Mesodermal cell (in vitro differentiated cells): Measurements from ENCODE around the gene RBPJL.

Source experiments
- H3K27ac ChIP-seq: 2 replicates; pipeline ENCODE4 v1.7.0; 2013; ENCODE audit warnings: mild to moderate bottlenecking, low read depth, low read length, moderate library complexity; ENCODE audit not compliant: severe bottlenecking
- H3K36me3 ChIP-seq: 2 replicates; pipeline ENCODE4 v1.7.1; 2013; ENCODE audit warnings: mild to moderate bottlenecking, low read length, moderate library complexity; ENCODE audit not compliant: control insufficient read depth, insufficient read depth
- H3K4me1 ChIP-seq: one replicate; pipeline ENCODE4 v1.7.1; 2013; ENCODE audit warnings: mild to moderate bottlenecking, low read length; ENCODE audit not compliant: insufficient read depth, control insufficient read depth, poor library complexity, severe bottlenecking
- H3K4me3 ChIP-seq: 2 replicates; pipeline ENCODE4 v1.7.0; 2013; ENCODE audit warnings: low read length, control low read depth, mild to moderate bottlenecking; ENCODE audit not compliant: insufficient read depth, poor library complexity, severe bottlenecking; ENCODE audit errors: extremely low read depth
- H3K9me3 ChIP-seq: 2 replicates; pipeline ENCODE4 v1.7.1; 2013; ENCODE audit warnings: mild to moderate bottlenecking, low read length, moderate library complexity; ENCODE audit not compliant: control insufficient read depth
- WGBS, 2 experiments: methylation state at CpG; one replicate each; pipeline ENCODE4 v1.1.5; 2013; ENCODE audit warnings: missing lambda C conversion rate in 2 of 2; ENCODE audit not compliant: insufficient coverage in 2 of 2; 5-methylcytosine and 5-hydroxymethylcytosine counted together

RBPJL gene

GRCh38 chr20:45337367-45338120, 30.9 kb downstream of the RBPJL start:
- WGBS, 2 experiments: 64 to 65% methylated on average over 12 to 15 of the region's 15 CpGs
- H3K27ac ChIP-seq: peak overlapping the region; percentile 96

GRCh38 chr20:45338121-45339030, 31.7 kb downstream of the RBPJL start:
- Histone ChIP-seq H3K36me3 (peaks cover 56% of the 10 kb centered on the region), H3K4me3 (no peak overlapping the region), H3K27ac (peak overlapping the region; percentile 96), H3K9me3 (no peaks in the 10 kb centered on the region), H3K4me1 (peaks cover 70% of the 10 kb centered on the region)
- WGBS, 2 experiments: 54 to 78% methylated on average over 4 to 9 of the region's 11 CpGs

More at GRCh38 chr20:45337367-45338120, 30.9 kb downstream of the RBPJL start:
- H3K4me3 ChIP-seq: no peak overlapping the region
- H3K4me1 ChIP-seq: peaks cover 62% of the 10 kb centered on the region
- no peaks in the 10 kb centered on the region for H3K9me3 ChIP-seq
- H3K36me3 ChIP-seq: peaks cover 65% of the 10 kb centered on the region

GRCh38 chr20:45339084-45339483, 32.4 kb downstream of the RBPJL start:
- peaks cover 77% of the 10 kb centered on the region for H3K4me1 ChIP-seq
- H3K27ac ChIP-seq: peak overlapping the region; percentile 96
- WGBS, 2 experiments: 84 to 87% methylated on average over 5 to 6 of the region's 6 CpGs
- H3K9me3 ChIP-seq: no peaks in the 10 kb centered on the region
- H3K36me3 ChIP-seq: peaks cover 51% of the 10 kb centered on the region
- H3K4me3 ChIP-seq: no peak overlapping the region

GRCh38 chr20:45339799-45340198, 33.2 kb downstream of the RBPJL start:
- Histone ChIP-seq H3K4me1 (peaks cover 82% of the 10 kb centered on the region), H3K36me3 (peaks cover 44% of the 10 kb centered on the region), H3K9me3 (no peaks in the 10 kb centered on the region), H3K27ac (no peak overlapping the region), H3K4me3 (no peak overlapping the region)
- WGBS, 2 experiments: 100% methylated on average over 1 to 2 of the region's 2 CpGs

GRCh38 chr20:45340236-45340847, 33.7 kb downstream of the RBPJL start:
- no peaks in the 10 kb centered on the region for H3K9me3 ChIP-seq
- peaks cover 85% of the 10 kb centered on the region for H3K4me1 ChIP-seq
- H3K27ac ChIP-seq: no peak overlapping the region
- peaks cover 39% of the 10 kb centered on the region for H3K36me3 ChIP-seq
- WGBS, 2 experiments: 67 to 88% methylated on average over 3 to 4 of the region's 5 CpGs
- H3K4me3 ChIP-seq: no peak overlapping the region

- Histone ChIP-seq H3K4me1 (peaks cover 90% of the 10 kb centered on the region), H3K9me3 (no peaks in the 10 kb centered on the region), H3K4me3 (no peak overlapping the region), H3K36me3 (peaks cover 33% of the 10 kb centered on the region), H3K27ac (peak overlapping the region; percentile 97)
- WGBS, 2 experiments: 0 to 20% methylated on average over 1 of the region's 1 CpG
These were observed 34.3 kb downstream of the RBPJL start for GRCh38 chr20:45340951-45341350.

GRCh38 chr20:45341579-45341938, 34.9 kb downstream of the RBPJL start:
- Histone ChIP-seq H3K4me3 (peak overlapping the region; percentile 23), H3K36me3 (peaks cover 30% of the 10 kb centered on the region), H3K9me3 (no peaks in the 10 kb centered on the region), H3K27ac (peak overlapping the region; percentile 97), H3K4me1 (peaks cover 91% of the 10 kb centered on the region)
- WGBS, 2 experiments: 20% methylated on average over 1 of the region's 3 CpGs; no CpG with 5 or more reads in 1 of the 2 experiments

GRCh38 chr20:45341939-45342854, 35.6 kb downstream of the RBPJL start:
- 3% methylated on average over 7 to 14 of the region's 16 CpGs for WGBS, 2 experiments
- H3K9me3 ChIP-seq: no peaks in the 10 kb centered on the region
- peaks cover 29% of the 10 kb centered on the region for H3K36me3 ChIP-seq
- peak overlapping the region; percentile 97 for H3K27ac ChIP-seq
- H3K4me1 ChIP-seq: peaks cover 87% of the 10 kb centered on the region
- H3K4me3 ChIP-seq: peak overlapping the region; percentile 23

- Histone ChIP-seq H3K27ac (peak overlapping the region; percentile 97), H3K4me3 (peak overlapping the region; percentile 23), H3K36me3 (peaks cover 27% of the 10 kb centered on the region), H3K9me3 (no peaks in the 10 kb centered on the region), H3K4me1 (peaks cover 79% of the 10 kb centered on the region)
- 31 to 47% methylated on average over 4 to 6 of the region's 6 CpGs for whole genome bisulfite sequencing, 2 experiments
These were observed 36.4 kb downstream of the RBPJL start for GRCh38 chr20:45342855-45343531.
